GM21423 (cell line): ENCODE measurements around the gene ATXN7L2.

Source experiments
- ATAC-seq: cut with Tn5 transposase; IDR thresholded peaks from one replicate; pipeline ENCODE4 v1.9.1; 2021; ENCODE audit warnings: mild to moderate bottlenecking, moderate library complexity; ENCODE audit not compliant: unreplicated experiment

Gene ATXN7L2

GRCh38 chr1:109495738-109496137, 12.0 kb downstream of the ATXN7L2 start:
- ATAC-seq, result no peak

- no peak for ATAC-seq
Observed at GRCh38 chr1:109497449-109498160, 13.9 kb downstream of the ATXN7L2 start.

GRCh38 chr1:109498161-109498801, 14.6 kb downstream of the ATXN7L2 start:
- no peak for ATAC-seq

GRCh38 chr1:109499081-109499480, 15.4 kb downstream of the ATXN7L2 start:
- ATAC-seq, result no peak

- ATAC-seq, result no peak
Observed at GRCh38 chr1:109499661-109500536, 16.2 kb downstream of the ATXN7L2 start.

GRCh38 chr1:109500941-109501381, 17.3 kb downstream of the ATXN7L2 start:
- no peak for ATAC-seq

- no peak for ATAC-seq
Observed at GRCh38 chr1:109501644-109502363, 18.1 kb downstream of the ATXN7L2 start.

GRCh38 chr1:109502364-109502851, 18.7 kb downstream of the ATXN7L2 start:
- ATAC-seq, result no peak

GRCh38 chr1:109503935-109504334, 20.2 kb downstream of the ATXN7L2 start:
- no peak for ATAC-seq

- no peak for ATAC-seq
Observed at GRCh38 chr1:109504974-109505373, 21.3 kb downstream of the ATXN7L2 start.

- no peak for ATAC-seq
Observed at GRCh38 chr1:109508001-109508872, 24.5 kb downstream of the ATXN7L2 start.

- ATAC-seq, result no peak
Observed at GRCh38 chr1:109508873-109509175, 25.1 kb downstream of the ATXN7L2 start.

- ATAC-seq, result no peak
Observed at GRCh38 chr1:109509176-109510134, 25.8 kb downstream of the ATXN7L2 start, which contains the start of gene AMIGO1. TSS of gene AMIGO1 (minus strand) at chr1:109509727. CDS start at chr1:109508912, 815 bp downstream.

GRCh38 chr1:109513110-109513710, 29.5 kb downstream of the ATXN7L2 start:
- ATAC-seq, result no peak

GRCh38 chr1:109514846-109515245, 31.1 kb downstream of the ATXN7L2 start:
- ATAC-seq, result no peak

- no peak for ATAC-seq
Observed at GRCh38 chr1:109516872-109517271, 33.2 kb downstream of the ATXN7L2 start.

- ATAC-seq, result no peak
Observed at GRCh38 chr1:109517337-109517736, 33.6 kb downstream of the ATXN7L2 start.
